ENCODE data around the gene SOAT1. TPM values are rescaled to one million over a fixed set of nuclear protein-coding genes. Genes with fewer than 3 reads are reported as not detected.

The SOAT1 gene
- total RNA-seq, 1 experiment from 2014 or later = 7.5 TPM

DNA sequence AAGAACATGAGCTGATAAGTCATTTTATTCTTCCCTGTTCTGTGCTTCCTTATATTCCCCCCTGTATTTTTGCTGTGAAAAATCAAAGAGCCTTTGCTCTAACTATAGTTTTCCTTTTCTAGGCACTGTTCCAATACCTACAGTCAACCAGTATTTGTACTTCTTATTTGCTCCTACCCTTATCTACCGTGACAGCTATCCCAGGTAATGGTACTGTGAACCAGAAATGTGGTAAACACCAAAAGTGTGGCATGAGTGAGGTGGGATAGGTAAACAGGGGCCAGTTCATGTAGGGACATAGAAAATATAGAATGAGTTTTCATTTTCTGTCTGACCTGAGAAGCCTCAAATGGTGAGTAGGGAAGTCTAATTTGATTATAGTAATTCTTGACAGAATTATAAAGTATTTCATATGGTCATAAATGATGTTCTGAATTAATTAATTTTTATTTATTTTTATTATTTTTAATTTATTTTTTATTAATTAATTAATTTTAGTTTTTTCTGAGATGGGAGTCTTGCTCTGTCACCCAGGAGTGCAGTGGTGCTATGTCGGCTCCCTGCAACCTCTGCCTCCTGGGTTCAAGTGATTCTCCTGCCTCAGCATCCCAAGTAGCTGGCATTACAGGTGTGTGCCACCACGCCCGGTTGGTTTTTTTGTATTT is 49.3 kb downstream of the SOAT1 start:
- no peak overlapping the region for H3K23ac ChIP-seq (ENCODE audit: insufficient read length, low read depth, low read length)
- H3K27ac Mint-ChIP-seq = no peak overlapping the region

More for the DNA sequence above, 49.3 kb downstream of the SOAT1 start:
- Histone ChIP-seq H3K27me3 (ENCODE audit: insufficient read depth, low read length) (no peaks in the 10 kb centered on the region), H3K9ac (ENCODE audit: extremely low read depth, insufficient read length, low read length) (no peak overlapping the region), H2AFZ (ENCODE audit: low read length) (no peak overlapping the region), H3K79me1 (ENCODE audit: insufficient read depth, low read depth, low read length, poor library complexity, severe bottlenecking) (no peaks in the 10 kb centered on the region), H2BK20ac (ENCODE audit: low read depth, low read length, poor library complexity, severe bottlenecking) (no peak overlapping the region), H3K27ac (ENCODE audit: insufficient read length, low read depth, low read length) (no peak overlapping the region), H3K56ac (ENCODE audit: insufficient read length, low read depth, low read length) (no peak overlapping the region), H3K23me2 (ENCODE audit: insufficient read length, low read depth, low read length, poor library complexity, severe bottlenecking) (no peaks in the 10 kb centered on the region), H3K14ac (ENCODE audit: insufficient read depth, low read length) (no peak overlapping the region), H3K4me2 (ENCODE audit: insufficient read depth, insufficient read length, low read length) (no peak overlapping the region), H3T11ph (ENCODE audit: low read length) (no peak overlapping the region), H3K4ac (ENCODE audit: low read depth, low read length) (no peak overlapping the region), H3K4me1 (ENCODE audit: insufficient read depth, low read length) (no peaks in the 10 kb centered on the region), H2BK12ac (ENCODE audit: insufficient read length, low read depth, low read length) (no peak overlapping the region), H3K79me2 (ENCODE audit: insufficient read depth, low read length) (no peaks in the 10 kb centered on the region), H4K8ac (replicated peaks; ENCODE audit: insufficient read length, low read depth, low read length) (no peak overlapping the region), H3K9me3 (ENCODE audit: control insufficient read depth, low read depth, low read length) (no peaks in the 10 kb centered on the region), H4K20me1 (ENCODE audit: control insufficient read depth, insufficient read depth, insufficient read length) (no peaks in the 10 kb centered on the region), H4K5ac (ENCODE audit: insufficient read length, low read depth, low read length) (no peak overlapping the region), H3K18ac (ENCODE audit: insufficient read length, low read depth, low read length) (no peak overlapping the region), H2BK5ac (ENCODE audit: insufficient read length, low read length) (no peak overlapping the region), H2BK120ac (ENCODE audit: low read depth, low read length, poor library complexity, severe bottlenecking) (no peak overlapping the region), H4K91ac (ENCODE audit: insufficient read length, low read depth, low read length) (no peak overlapping the region), H2BK15ac (ENCODE audit: low read depth, low read length) (no peak overlapping the region), H2AK5ac (ENCODE audit: insufficient read length, low read length) (no peak overlapping the region)
- Mint-ChIP-seq H3K4me1 (no peaks in the 10 kb centered on the region), H3K4me3 (no peak overlapping the region), H3K36me3 (ENCODE audit: insufficient read depth in 1 of 3, low read depth in 3 of 3) (peaks cover 0 to 3% (median 0%) of the 10 kb centered on the region in 3 experiments; a peak in 1 of 7 replicates), H3K27me3 (ENCODE audit: low read depth) (no peaks in the 10 kb centered on the region), H3K9me3 (no peaks in the 10 kb centered on the region)
- no peak for DNase-seq
- no peak for TF ChIP-seq CTCF (conservative IDR thresholded peaks at IDR 0.05)
- WGBS (ENCODE audit: extremely low coverage, insufficient read length, low lambda C conversion rate) = no CpG with 5 or more reads among the region's 4 CpGs

Measured in H9 (cell line).